HG03108 (cell line): ENCODE data around the gene GOLGB1.
"Not testable (repeated sequence)": the region's sequence is repeated elsewhere in the genome, so short reads cannot be mapped to it uniquely, and the experiment has no call there.

Source experiments
- ATAC-seq: cut with Tn5 transposase; IDR thresholded peaks from one replicate; pipeline ENCODE4 v1.9.1; 2021; ENCODE audit warnings: moderate library complexity; ENCODE audit not compliant: unreplicated experiment

Gene GOLGB1

GRCh38 chr3:121743106-121743505 lies 6.4 kb downstream of the GOLGB1 start:
- not testable (repeated sequence) for ATAC-seq

- ATAC-seq = no peak
Measured at GRCh38 chr3:121740896-121741295, 8.6 kb downstream of the GOLGB1 start.

- ATAC-seq = no peak
Measured at GRCh38 chr3:121739902-121740301, 9.6 kb downstream of the GOLGB1 start.

- ATAC-seq = no peak
Measured at GRCh38 chr3:121737644-121738043, 11.9 kb downstream of the GOLGB1 start.

GRCh38 chr3:121736112-121736511 lies 13.4 kb downstream of the GOLGB1 start:
- no peak for ATAC-seq

- ATAC-seq = peak; percentile 96
Measured at GRCh38 chr3:121735047-121735696, 14.4 kb downstream of the GOLGB1 start.

GRCh38 chr3:121730940-121731687 lies 18.4 kb downstream of the GOLGB1 start:
- ATAC-seq = no peak

- ATAC-seq = peak; percentile 79
Measured at GRCh38 chr3:121724130-121724529, 25.4 kb downstream of the GOLGB1 start.

- ATAC-seq = no peak
Measured at GRCh38 chr3:121723485-121723884, 26.1 kb downstream of the GOLGB1 start.

GRCh38 chr3:121722411-121722810 lies 27.1 kb downstream of the GOLGB1 start:
- ATAC-seq = no peak

- ATAC-seq = no peak
Measured at GRCh38 chr3:121720163-121720562, 29.4 kb downstream of the GOLGB1 start.

- no peak for ATAC-seq
Measured at GRCh38 chr3:121719423-121719822, 30.1 kb downstream of the GOLGB1 start.

GRCh38 chr3:121718205-121718846 lies 31.2 kb downstream of the GOLGB1 start:
- ATAC-seq = no peak

GRCh38 chr3:121710347-121710746 lies 39.2 kb downstream of the GOLGB1 start:
- no peak for ATAC-seq

- ATAC-seq = no peak
Measured at GRCh38 chr3:121707531-121708273, 41.8 kb downstream of the GOLGB1 start.

GRCh38 chr3:121705541-121705940 lies 44.0 kb downstream of the GOLGB1 start:
- ATAC-seq = no peak

- no peak for ATAC-seq
Measured at GRCh38 chr3:121703973-121704372, 45.6 kb downstream of the GOLGB1 start.

- ATAC-seq = no peak
Measured at GRCh38 chr3:121698901-121699300, 50.6 kb downstream of the GOLGB1 start.

GRCh38 chr3:121698476-121698875 lies 51.1 kb downstream of the GOLGB1 start:
- no peak for ATAC-seq

- ATAC-seq = no peak
Measured at GRCh38 chr3:121696186-121696585, 53.4 kb downstream of the GOLGB1 start.

GRCh38 chr3:121692010-121692699 lies 57.4 kb downstream of the GOLGB1 start:
- no peak for ATAC-seq
